SK-N-SH (cell line): ENCODE measurements around the gene OR51S1.

Experiments used
- CTCF ChIP-seq: fragments of 200-600 bp; sonication (generic); IDR thresholded peaks from 2 replicates; pipeline ENCODE4 v1.6.1; 2017; ENCODE audit warnings: antibody characterized with exemption, mild to moderate bottlenecking, moderate library complexity
- IRF3 ChIP-seq: fragments of 150-350 bp; IDR thresholded peaks from 2 replicates; pipeline ENCODE4 v1.6.1; 2016; ENCODE audit warnings: mild to moderate bottlenecking, low read depth, low read length
- MAX ChIP-seq: IDR thresholded peaks from 2 replicates; pipeline ENCODE4 v1.4.0; 2012; ENCODE audit warnings: low read depth
- POLR2AphosphoS5 ChIP-seq: IDR thresholded peaks from 2 replicates; pipeline ENCODE4 v1.6.1; 2012; ENCODE audit warnings: low read depth, low read length
- RCOR1 ChIP-seq: fragments of 150-350 bp; IDR thresholded peaks from 2 replicates; pipeline ENCODE4 v1.6.1; 2017; ENCODE audit warnings: antibody characterized with exemption, low read length
- REST ChIP-seq: IDR thresholded peaks from 2 replicates; pipeline ENCODE4 v1.6.1; 2012; ENCODE audit warnings: mild to moderate bottlenecking, low read depth, low read length, moderate library complexity
- TAF1 ChIP-seq: IDR thresholded peaks from 2 replicates; pipeline ENCODE4 v1.6.1; 2012; ENCODE audit warnings: low read depth, mild to moderate bottlenecking, low read length, moderate library complexity, borderline replicate concordance
- USF2 ChIP-seq: fragments of 150-350 bp; IDR thresholded peaks from 2 replicates; pipeline ENCODE4 v1.6.1; 2017; ENCODE audit warnings: antibody characterized with exemption, low read length, low read depth, borderline replicate concordance

- TF ChIP-seq CTCF (no peak), POLR2AphosphoS5 (no peak), TAF1 (no peak), REST (no peak), MAX (no peak), RCOR1 (no peak), IRF3 (no peak), USF2 (no peak)
Observed at GRCh38 chr11:4821021-4821420, 28.0 kb downstream of the OR51S1 start, which contains the start of gene OR51F2.
